IMR-90 (cell line): Measurements from ENCODE around the gene FCGR2B. TPM values are rescaled to one million over a fixed set of nuclear protein-coding genes. Genes with fewer than 3 reads are reported as not detected.

Source experiments
- ATAC-seq: fragments of 200-7000 bp; cut with Tn5 transposase; 2 replicates; pipeline ENCODE4 v1.9.1; 2020; ENCODE audit warnings: low read depth, mild to moderate bottlenecking, moderate library complexity
- BruUV-seq: library from RNA; stranded (reverse); fragments of 400-500 nt; replicated peaks from 2 replicates; lab custom pipeline; 2021; lab: Mats Ljungman, UMichigan
- CTCF ChIA-PET: fragments of 300-600 bp; formaldehyde crosslinking; extraction: SDS; loops from one replicate; lab custom pipeline; 2021; ENCODE audit warnings: antibody characterized with exemption; lab: Yijun Ruan, JAX
- POLR2A ChIA-PET: fragments of 300-600 bp; sonication (Branson Sonifier 250); formaldehyde crosslinking; loops from one replicate; lab custom pipeline; 2022; ENCODE audit warnings: antibody characterized with exemption; ENCODE audit not compliant: unreplicated experiment; lab: Charles Lee
- DNase-seq: peaks from one replicate; pipeline ENCODE4 v3.0.0; 2013
- H2AFZ ChIP-seq: replicated peaks from 2 replicates; pipeline ENCODE3; 2013; ENCODE audit warnings: low read length, mild to moderate bottlenecking; ENCODE audit not compliant: poor library complexity
- H2AK5ac ChIP-seq: 2 replicates; pipeline ENCODE4 v1.6.1; 2013; ENCODE audit warnings: low read depth, low read length, inconsistent platforms
- H2AK9ac ChIP-seq: replicated peaks from 2 replicates; pipeline ENCODE3; 2013; ENCODE audit warnings: mild to moderate bottlenecking, low read depth, low read length, moderate library complexity; ENCODE audit not compliant: poor library complexity
- H2BK120ac ChIP-seq: 2 replicates; pipeline ENCODE4 v1.6.1; 2013; ENCODE audit warnings: low read depth, low read length, inconsistent platforms
- H2BK15ac ChIP-seq: 3 replicates; pipeline ENCODE4 v1.6.1; 2013; ENCODE audit warnings: low read depth, low read length, inconsistent platforms
- H2BK20ac ChIP-seq: 2 replicates; pipeline ENCODE4 v1.6.1; 2013; ENCODE audit warnings: low read depth, mild to moderate bottlenecking, inconsistent platforms, low read length, moderate library complexity
- H2BK5ac ChIP-seq: 2 replicates; pipeline ENCODE4 v1.6.1; 2013; ENCODE audit warnings: mild to moderate bottlenecking, low read depth, low read length, inconsistent platforms; ENCODE audit not compliant: poor library complexity, severe bottlenecking
- H3K14ac ChIP-seq: replicated peaks from 2 replicates; pipeline ENCODE4 v1.6.1; 2013; ENCODE audit warnings: low read depth, low read length, inconsistent platforms
- H3K18ac ChIP-seq: 2 replicates; pipeline ENCODE4 v1.6.1; 2013; ENCODE audit warnings: low read depth, low read length, control low read depth
- H3K23ac ChIP-seq: 2 replicates; pipeline ENCODE4 v1.6.1; 2013; ENCODE audit warnings: low read depth, low read length, inconsistent platforms
- H3K27ac ChIP-seq: 2 replicates; pipeline ENCODE4 v1.5.1; 2013; ENCODE audit warnings: mild to moderate bottlenecking, control low read depth, low read length; ENCODE audit not compliant: insufficient read depth
- H3K27me3 ChIP-seq: 2 replicates; pipeline ENCODE4 v1.6.1; 2013; ENCODE audit warnings: low read length; ENCODE audit not compliant: control insufficient read depth, insufficient read depth
- H3K36me3 ChIP-seq: 2 replicates; pipeline ENCODE4 v1.6.1; 2013; ENCODE audit warnings: low read length, mixed read lengths; ENCODE audit not compliant: control insufficient read depth, insufficient read depth
- H3K4ac ChIP-seq: 2 replicates; pipeline ENCODE4 v1.6.1; 2013; ENCODE audit warnings: low read depth, low read length, inconsistent platforms
- H3K4me1 ChIP-seq: 2 replicates; pipeline ENCODE4 v1.6.1; 2013; ENCODE audit warnings: low read length, mixed read lengths; ENCODE audit not compliant: control insufficient read depth, insufficient read depth
- H3K4me2 ChIP-seq: 2 replicates; pipeline ENCODE4 v1.6.1; 2013; ENCODE audit warnings: low read depth, mild to moderate bottlenecking, control low read depth, low read length, moderate library complexity
- H3K4me3 ChIP-seq: 2 replicates; pipeline ENCODE4 v1.5.1; 2013; ENCODE audit warnings: low read depth, mild to moderate bottlenecking, control low read depth, low read length, moderate library complexity; ENCODE audit not compliant: insufficient read depth
- H3K56ac ChIP-seq: 2 replicates; pipeline ENCODE4 v1.6.1; 2013; ENCODE audit warnings: low read length, inconsistent platforms; ENCODE audit not compliant: insufficient read depth; ENCODE audit errors: extremely low read depth
- H3K79me1 ChIP-seq, 2 experiments: 2 replicates each; pipeline ENCODE4 v1.6.1; 2013; ENCODE audit warnings: low read length in 2 of 2, inconsistent platforms in 1 of 2, low read depth in 1 of 2
- H3K9ac ChIP-seq: 2 replicates; pipeline ENCODE4 v1.6.1; 2013; ENCODE audit warnings: low read depth, low read length, control low read depth
- H3K9me1 ChIP-seq: 2 replicates; pipeline ENCODE4 v1.6.1; 2013; ENCODE audit warnings: low read length, inconsistent platforms; ENCODE audit not compliant: insufficient read depth
- H3K9me3 ChIP-seq: 2 replicates; pipeline ENCODE4 v1.6.1; 2013; ENCODE audit warnings: low read length; ENCODE audit not compliant: control insufficient read depth, insufficient read depth
- H4K20me1 ChIP-seq: 2 replicates; pipeline ENCODE4 v1.6.1; 2013; ENCODE audit warnings: low read length, inconsistent platforms; ENCODE audit not compliant: insufficient read depth
- H4K5ac ChIP-seq: 2 replicates; pipeline ENCODE4 v1.6.1; 2013; ENCODE audit warnings: mild to moderate bottlenecking, low read depth, low read length, control low read depth
- H4K8ac ChIP-seq, 2 experiments: 2 replicates each; pipeline ENCODE4 v1.6.1; 2013; ENCODE audit warnings: low read depth in 2 of 2, low read length in 2 of 2, control low read depth in 1 of 2, inconsistent platforms in 1 of 2
- H4K91ac ChIP-seq: 2 replicates; pipeline ENCODE4 v1.6.1; 2013; ENCODE audit warnings: low read depth, low read length, inconsistent platforms; ENCODE audit not compliant: insufficient read depth
- CHD1 ChIP-seq: IDR thresholded peaks from 2 replicates; pipeline ENCODE4 v1.6.1; 2012; ENCODE audit warnings: low read depth, low read length, improper control_type of control experiment
- CTCF ChIP-seq: conservative IDR thresholded peaks from 2 replicates; pipeline ENCODE4 v1.5.1; 2012; ENCODE audit warnings: mild to moderate bottlenecking, low read depth, low read length, improper control_type of control experiment
- FOS ChIP-seq: fragments of 150-350 bp; IDR thresholded peaks from 2 replicates; pipeline ENCODE4 v1.6.1; 2016; ENCODE audit warnings: low read depth, low read length
- MAZ ChIP-seq: IDR thresholded peaks from 2 replicates; pipeline ENCODE4 v1.6.1; 2012; ENCODE audit warnings: low read depth, mild to moderate bottlenecking, low read length, improper control_type of control experiment, moderate library complexity, borderline replicate concordance
- RAD21 ChIP-seq: IDR thresholded peaks from 2 replicates; pipeline ENCODE4 v1.6.1; 2012; ENCODE audit warnings: low read length, improper control_type of control experiment
- SMC3 ChIP-seq: fragments of 150-350 bp; IDR thresholded peaks from 2 replicates; pipeline ENCODE4 v1.6.1; 2016; ENCODE audit warnings: low read depth, mild to moderate bottlenecking, antibody characterized with exemption, low read length, moderate library complexity
- WGBS, 2 experiments: methylation state at CpG; one replicate each; pipeline versions ENCODE4 v1.1.5 to v1.1.7; 2013; ENCODE audit warnings: missing lambda C conversion rate in 2 of 2; ENCODE audit not compliant: insufficient read length in 1 of 2; ENCODE audit errors: extremely low coverage in 2 of 2; 5-methylcytosine and 5-hydroxymethylcytosine counted together
- dilution Hi-C: fragments of 300-500 bp; cut with HindIII; formaldehyde crosslinking; loops from one replicate; pipeline ENCODE4 v1.14.3; 2018; ENCODE audit warnings: low sequenced_read_pairs; ENCODE audit not compliant: unreplicated experiment
- in situ Hi-C: fragments of 300-500 bp; cut with MboI; formaldehyde crosslinking; loops from 3 replicates; pipeline ENCODE4 v1.14.3; 2019; ENCODE audit warnings: low sequenced_read_pairs, inconsistent platforms, mixed read lengths
- intact Hi-C: fragments of 100-400 bp; cut with micrococcal nuclease; formaldehyde crosslinking; loops from 2 replicates; pipeline ENCODE4 v1.10.0; 2022
- polyA plus RNA-seq, 3 experiments: library from polyadenylated mRNA; depleted of rRNA; stranded (reverse); fragments of >200 nt; gene quantifications; 2 replicates each; pipeline ENCODE4 v1.2.3, GENCODE V29; 2012; ENCODE audit warnings: low replicate concordance in 1 of 3
- total RNA-seq: library from RNA; depleted of rRNA; stranded (reverse); fragments of >200 nt; gene quantifications from 2 replicates; pipeline ENCODE4 v1.2.3, GENCODE V29; 2012

FCGR2B gene
- total and polyA plus RNA-seq, 2 of the 4 experiments (the other 2 are of a cell fraction) = not detected

DNA sequence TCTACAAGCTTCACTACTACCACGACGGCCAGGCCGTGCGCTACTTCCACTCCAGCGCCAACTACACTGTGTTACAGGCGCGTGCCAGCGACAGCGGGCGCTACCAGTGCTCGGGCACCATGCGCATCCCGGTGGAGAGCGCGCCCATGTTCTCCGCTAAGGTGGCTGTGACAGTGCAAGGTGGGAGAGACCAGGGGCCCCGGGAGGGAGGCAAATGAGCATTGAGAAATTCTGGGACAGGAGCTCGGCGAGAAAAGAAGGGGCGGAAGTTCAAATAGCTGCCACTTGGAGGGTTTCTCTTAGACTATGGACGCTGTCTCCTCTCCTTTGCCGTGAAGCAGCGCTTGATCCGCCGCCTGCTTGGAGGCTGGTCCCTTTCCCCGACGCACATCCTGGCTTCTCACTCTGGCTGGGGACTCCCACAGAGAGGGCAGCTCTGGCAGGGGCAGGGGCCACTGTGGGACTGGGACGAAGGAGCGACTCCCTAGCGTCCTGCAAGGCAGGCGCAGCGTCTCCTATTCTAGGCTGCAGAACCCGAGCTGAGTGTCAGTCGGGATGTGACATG is 63.0 kb downstream of the FCGR2B start:
- peak overlapping the region; percentile 88 for H2AK5ac ChIP-seq
- DNase-seq = peak; percentile 38
- peaks cover 3 to 13% of the 10 kb centered on the region in 2 experiments; a peak in 1 of 4 replicates for H3K79me1 ChIP-seq
- H4K20me1 ChIP-seq = no peaks in the 10 kb centered on the region
- peak overlapping the region; percentile 90 for H3K4me2 ChIP-seq
- H3K9ac ChIP-seq = peak overlapping the region; percentile 87
- peak overlapping the region; percentile 92 for H3K4ac ChIP-seq
- H2BK120ac ChIP-seq = peak overlapping the region; percentile 29
- H3K14ac ChIP-seq = peak overlapping the region; percentile 82
- peak overlapping the region; percentile 94 for H3K23ac ChIP-seq
- BruUV-seq = no TSS peak
- ChIA-PET CTCF (interaction anchor here (0.7 to 2.0 kb wide), 3 partner anchors 10 to 15 kb away, joined by 3 to 8 read pairs (median 5); no protein-coding TSS in a partner anchor), POLR2A (no interaction called here)
- peak overlapping the region; percentile 95 for H2AFZ ChIP-seq
- 0 out of 2 replicates have a peak overlapping the region, but pooled peaks have one; percentile 54 for H3K56ac ChIP-seq
- peak overlapping the region; percentile 65; the same call in 1 of the 3 replicates for H2BK15ac ChIP-seq
- peak overlapping the region; percentile 91 for H3K27ac ChIP-seq
- intact Hi-C loops = no loop called here
- ATAC-seq = peak; percentile 21
- H3K4me3 ChIP-seq = peak overlapping the region; percentile 98
- H2BK20ac ChIP-seq = peak overlapping the region; percentile 21; the same call in 1 of the 2 replicates
- peak overlapping the region; percentile 88 for H2BK5ac ChIP-seq
- no peaks in the 10 kb centered on the region for H3K27me3 ChIP-seq
- H3K18ac ChIP-seq = peak overlapping the region; percentile 68
- peaks cover 20% of the 10 kb centered on the region for H3K9me1 ChIP-seq
- TF ChIP-seq MAZ = peak; percentile 25; the same call in 1 of the 2 replicates
- TF ChIP-seq CTCF = peak; percentile 39
- TF ChIP-seq CHD1 = no peak
- TF ChIP-seq RAD21 = 0 out of 2 replicates have a peak, but pooled peaks have one; percentile 17
- no peak for TF ChIP-seq FOS
- TF ChIP-seq SMC3 = 0 out of 2 replicates have a peak, but pooled peaks have one; percentile 11
- dilution Hi-C loops = no loop called here
- WGBS, 2 experiments = 0% methylated on average over 5 of the region's 34 CpGs; no CpG with 5 or more reads in 1 of the 2 experiments
- peak overlapping the region; percentile 69 for H4K91ac ChIP-seq
- in situ Hi-C loops = loop anchor here (25.0 kb wide), 1 partner anchor 89 kb away; the partner anchor contains the start of gene FCGR3B
- H4K8ac ChIP-seq = peak overlapping the region; percentile 71 to 85
- H4K5ac ChIP-seq = peak overlapping the region; percentile 33
- peak overlapping the region; percentile 80 for H2AK9ac ChIP-seq
- no peaks in the 10 kb centered on the region for H3K9me3 ChIP-seq
- no peaks in the 10 kb centered on the region for H3K36me3 ChIP-seq
- peaks cover 5% of the 10 kb centered on the region for H3K4me1 ChIP-seq
